Activated CD4-positive, alpha-beta T cell treated with anti-CD3 and anti-CD28 coated beads, Interleukin-2, Interleukin-4, amounts not matched to agents 100 ng/mL and 50 ng/mL, durations not matched to agents 16 hours and 8 hours (primary cell): Measurements from ENCODE around the gene CCDC7.
"Not testable (repeated sequence)": the region's sequence is repeated elsewhere in the genome, so short reads cannot be mapped to it uniquely, and the experiment has no call there.

Experiments
- DNase-seq: peaks from one replicate; pipeline ENCODE4 v3.0.0-alpha.2; 2020; ENCODE audit warnings: low spot score

CCDC7 gene

DNA sequence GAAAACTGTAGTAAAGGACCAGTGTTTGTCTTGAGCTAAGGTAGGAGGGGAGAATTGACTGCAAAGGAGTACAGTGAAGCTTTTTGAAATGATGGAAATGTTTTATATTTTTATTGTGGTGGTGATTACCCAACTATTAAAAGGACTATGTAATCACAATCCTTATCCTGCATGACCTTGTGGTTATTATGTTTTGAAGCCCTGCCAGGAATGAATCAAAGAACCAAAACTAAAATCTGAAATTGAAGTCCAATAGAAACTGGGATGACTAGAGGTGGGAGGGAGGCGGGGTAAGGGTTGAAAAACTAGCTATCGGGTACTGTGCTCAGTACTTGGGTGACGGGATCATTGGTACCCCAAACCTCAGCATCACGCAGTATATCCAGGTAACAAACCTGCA is 8.2 kb downstream of the CCDC7 start:
- no peak for DNase-seq

DNA sequence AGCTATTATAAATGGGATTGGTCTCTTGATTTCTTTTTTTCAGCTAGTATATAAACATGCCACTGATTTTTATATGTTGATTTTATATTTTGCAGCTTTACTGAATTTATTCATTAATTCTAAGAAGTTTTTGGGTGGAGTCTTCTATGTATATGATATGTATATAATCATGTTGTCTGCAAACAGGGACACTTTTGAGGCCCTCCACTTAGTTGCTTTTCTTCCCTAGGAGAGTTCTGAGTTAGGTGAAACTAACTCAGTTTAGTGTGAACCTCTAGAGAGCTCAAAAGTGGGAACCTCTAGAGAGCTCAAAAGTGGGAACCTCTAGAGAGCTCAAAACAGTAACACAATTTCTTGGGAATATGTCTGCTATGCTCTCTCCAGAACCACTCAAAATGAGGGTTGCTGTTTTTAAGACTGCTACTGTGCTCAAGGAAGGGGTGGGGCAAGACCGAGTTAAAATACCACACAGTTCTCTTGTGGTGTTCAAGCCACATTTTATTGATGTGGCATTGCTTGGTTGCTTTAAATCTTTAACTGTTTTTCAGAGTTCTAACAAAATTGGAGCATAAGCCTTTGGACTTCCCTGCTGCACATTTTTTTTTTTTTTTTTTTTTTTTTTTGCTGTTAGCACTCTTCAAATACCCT is 13.2 kb downstream of the CCDC7 start:
- no peak for DNase-seq

DNA sequence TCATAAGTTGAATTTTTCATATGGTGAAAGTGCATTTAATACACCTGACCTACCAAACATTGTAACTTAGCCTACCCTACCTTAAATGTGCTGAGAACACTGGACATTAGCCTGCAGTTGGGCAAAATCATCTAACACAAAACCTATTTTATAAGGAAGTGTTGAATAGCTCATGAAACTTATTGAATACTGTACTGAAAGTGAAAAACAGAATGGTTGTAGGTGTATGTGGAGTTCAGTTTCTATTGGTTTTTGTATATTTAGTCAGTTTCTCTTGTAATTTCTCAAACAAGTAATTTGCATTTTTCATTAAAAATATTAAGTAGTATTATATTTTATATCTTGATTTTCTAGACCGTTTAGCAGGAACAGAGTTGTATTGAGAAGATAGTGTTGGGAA is 15.3 kb downstream of the CCDC7 start:
- no peak for DNase-seq

- no peak for DNase-seq
Observed at GRCh38 chr10:32471232-32471631, 25.3 kb downstream of the CCDC7 start.

DNA sequence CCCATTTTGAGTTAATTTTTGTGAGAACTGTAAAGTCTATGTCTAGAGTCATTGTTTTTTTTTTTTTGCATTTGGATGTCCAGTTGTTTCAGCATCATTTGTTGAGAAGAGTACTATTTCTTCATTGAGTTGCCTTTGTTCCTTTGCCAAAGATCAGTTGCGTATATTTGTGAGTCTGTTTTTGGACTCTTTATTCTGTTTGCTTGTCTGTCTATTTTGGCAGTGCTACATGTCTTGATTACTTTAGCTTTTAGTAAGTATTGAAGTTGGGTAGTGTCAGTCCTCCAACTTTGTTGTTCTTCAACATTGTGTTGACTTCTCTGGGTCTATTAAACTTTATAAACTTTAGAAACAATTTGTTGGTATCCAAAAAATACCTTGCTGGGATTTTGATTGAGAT is 31.6 kb downstream of the CCDC7 start:
- DNase-seq = no peak

- no peak for DNase-seq
Observed at GRCh38 chr10:32481606-32482005, 35.7 kb downstream of the CCDC7 start.

DNA sequence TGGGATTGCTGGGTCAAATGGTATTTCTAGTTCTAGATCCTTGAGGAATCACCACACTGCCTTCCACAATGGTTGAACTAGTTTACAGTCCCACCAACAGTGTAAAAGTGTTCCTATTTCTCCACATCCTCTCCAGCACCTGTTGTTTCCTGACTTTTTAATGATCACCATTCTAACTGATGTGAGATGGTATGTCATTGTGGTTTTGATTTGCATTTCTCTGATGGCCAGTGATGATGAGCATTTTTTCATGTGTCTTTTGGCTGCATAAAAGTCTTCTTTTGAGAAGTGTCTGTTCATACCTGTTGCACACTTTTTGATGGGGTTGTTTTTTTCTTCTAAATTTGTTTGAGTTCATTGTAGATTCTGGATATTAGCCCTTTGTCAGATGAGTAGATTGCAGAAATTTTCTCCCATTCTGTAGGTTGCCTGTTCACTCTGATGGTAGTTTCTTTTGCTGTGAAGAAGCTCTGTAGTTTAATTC is 37.1 kb downstream of the CCDC7 start:
- DNase-seq = not testable (repeated sequence)

DNA sequence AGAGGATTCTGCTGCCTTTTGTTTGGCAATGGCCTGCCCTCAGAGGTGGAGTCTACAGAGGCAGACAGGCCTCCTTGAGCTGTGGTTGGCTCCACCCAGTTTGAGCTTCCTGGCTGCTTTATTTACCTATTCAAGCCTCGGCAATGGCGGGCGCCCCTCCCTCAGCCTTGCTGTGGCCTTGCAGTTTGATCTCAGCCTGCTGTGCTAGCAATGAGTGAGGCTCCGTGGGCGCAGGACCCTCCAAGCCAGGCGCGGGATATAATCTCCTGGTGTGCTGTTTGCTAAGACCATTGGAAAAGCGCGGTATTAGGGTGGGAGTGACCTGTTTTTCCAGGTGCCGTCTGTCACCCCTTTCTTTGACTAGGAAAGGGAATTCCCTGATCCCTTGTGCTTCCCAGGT is 42.1 kb downstream of the CCDC7 start:
- DNase-seq = not testable (repeated sequence)

DNA sequence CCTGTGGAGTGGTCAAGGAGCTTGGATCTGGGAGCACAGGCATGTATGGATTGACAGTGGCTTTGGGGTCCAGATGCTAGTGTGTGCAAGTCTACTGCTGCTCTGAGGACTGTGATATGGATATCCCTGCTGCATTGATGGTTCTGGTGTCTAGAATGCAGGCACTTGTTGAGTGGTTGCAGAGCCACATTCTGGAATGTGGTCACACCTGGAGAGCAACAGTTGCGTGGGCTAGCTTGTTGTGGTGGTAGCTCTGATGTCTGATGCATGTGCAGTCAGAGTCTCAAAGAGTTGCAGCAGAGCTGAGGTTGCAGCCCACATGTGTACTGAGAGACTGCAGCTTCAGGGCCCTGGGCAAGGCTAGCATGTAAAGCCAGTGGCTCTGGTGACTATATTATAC is 43.2 kb downstream of the CCDC7 start:
- DNase-seq = no peak

- no peak for DNase-seq
Observed at GRCh38 chr10:32489901-32490300, 44.0 kb downstream of the CCDC7 start.

DNA sequence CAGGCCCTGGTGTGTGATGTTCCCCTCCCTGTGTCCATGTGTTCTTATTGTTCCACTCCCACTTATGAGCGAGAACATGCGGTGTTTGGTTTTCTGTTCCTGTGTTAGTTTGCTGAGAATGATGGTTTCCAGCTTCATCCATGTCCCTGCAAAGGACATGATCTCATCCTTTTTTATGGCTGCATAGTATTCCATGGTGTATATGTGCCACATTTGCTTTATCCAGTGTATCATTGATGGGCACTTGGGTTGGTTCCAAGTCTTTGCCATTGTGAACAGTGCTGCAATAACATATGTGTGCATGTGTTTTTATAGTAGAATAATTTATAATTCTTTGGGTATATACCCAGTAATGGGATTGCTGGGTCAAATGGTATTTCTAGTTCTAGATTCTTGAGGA is 48.6 kb downstream of the CCDC7 start:
- not testable (repeated sequence) for DNase-seq

DNA sequence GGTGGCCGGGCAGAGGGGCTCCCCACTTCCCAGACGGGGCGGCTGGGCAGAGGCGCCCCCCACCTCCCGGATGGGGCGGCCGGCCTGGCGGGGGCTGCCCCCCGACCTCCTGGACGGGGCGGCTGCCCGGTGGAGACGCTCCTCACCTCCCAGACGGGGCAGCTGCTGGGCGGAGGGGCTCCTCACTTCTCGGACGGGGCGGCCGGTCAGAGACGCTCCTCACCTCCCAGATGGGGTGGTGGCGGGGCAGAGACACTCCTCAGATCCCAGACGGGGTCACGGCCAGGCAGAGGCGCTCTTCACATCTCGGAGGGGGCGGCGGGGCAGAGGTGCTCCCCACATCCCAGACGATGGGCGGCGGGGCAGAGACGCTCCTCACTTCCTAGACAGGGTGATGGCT is 54.2 kb downstream of the CCDC7 start:
- not testable (repeated sequence) for DNase-seq

- DNase-seq = no peak
Observed at GRCh38 chr10:32501906-32502305, 56.0 kb downstream of the CCDC7 start.

- DNase-seq = not testable (repeated sequence)
Observed at GRCh38 chr10:32505762-32506420, 60.0 kb downstream of the CCDC7 start.

- no peak for DNase-seq
Observed at GRCh38 chr10:32511599-32511998, 65.7 kb downstream of the CCDC7 start.

DNA sequence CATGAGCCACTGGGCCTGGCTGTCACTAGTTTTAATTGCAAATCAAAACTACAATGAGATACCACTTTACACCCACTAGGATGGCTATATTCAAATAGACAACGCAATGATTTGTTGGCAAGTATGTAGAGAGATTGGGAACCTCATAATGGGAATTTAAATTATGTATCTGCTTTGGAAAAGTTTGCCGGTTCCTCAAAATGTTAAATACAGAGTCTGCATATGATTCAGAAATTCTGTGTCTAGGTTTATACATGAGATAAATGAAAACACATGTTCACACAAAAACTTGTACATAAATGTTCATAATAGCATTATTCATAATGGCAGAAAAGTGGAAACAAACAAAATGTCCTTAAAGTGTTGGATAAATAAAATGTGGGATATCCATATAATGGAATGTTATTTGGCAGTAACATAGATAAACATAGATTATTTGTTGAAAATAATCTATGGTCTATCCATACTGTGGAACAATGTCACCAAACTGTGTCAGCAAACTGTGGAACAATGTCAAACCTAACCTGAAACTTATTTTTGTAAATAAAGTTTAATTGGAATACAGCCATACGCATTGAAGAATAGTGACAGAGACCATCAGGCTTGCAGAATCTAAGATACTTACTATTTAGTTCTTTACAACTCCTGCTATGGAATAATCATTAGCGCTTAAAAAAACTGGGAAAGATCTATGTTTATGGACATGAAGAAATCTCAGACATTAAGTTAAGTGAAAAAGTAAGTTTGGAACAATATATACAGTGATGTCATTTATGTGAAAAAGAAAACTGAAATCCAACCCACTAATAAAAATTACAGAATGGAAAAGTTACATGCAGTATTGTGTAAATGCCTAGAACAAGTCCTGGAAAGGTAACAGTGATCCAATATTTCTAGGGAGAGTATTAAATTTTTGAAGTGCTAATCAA is 70.9 kb downstream of the CCDC7 start:
- no peak for DNase-seq

GRCh38 chr10:32530231-32530630 is 84.3 kb downstream of the CCDC7 start:
- no peak for DNase-seq

- no peak for DNase-seq
Observed at GRCh38 chr10:32538256-32538655, 92.3 kb downstream of the CCDC7 start.

DNA sequence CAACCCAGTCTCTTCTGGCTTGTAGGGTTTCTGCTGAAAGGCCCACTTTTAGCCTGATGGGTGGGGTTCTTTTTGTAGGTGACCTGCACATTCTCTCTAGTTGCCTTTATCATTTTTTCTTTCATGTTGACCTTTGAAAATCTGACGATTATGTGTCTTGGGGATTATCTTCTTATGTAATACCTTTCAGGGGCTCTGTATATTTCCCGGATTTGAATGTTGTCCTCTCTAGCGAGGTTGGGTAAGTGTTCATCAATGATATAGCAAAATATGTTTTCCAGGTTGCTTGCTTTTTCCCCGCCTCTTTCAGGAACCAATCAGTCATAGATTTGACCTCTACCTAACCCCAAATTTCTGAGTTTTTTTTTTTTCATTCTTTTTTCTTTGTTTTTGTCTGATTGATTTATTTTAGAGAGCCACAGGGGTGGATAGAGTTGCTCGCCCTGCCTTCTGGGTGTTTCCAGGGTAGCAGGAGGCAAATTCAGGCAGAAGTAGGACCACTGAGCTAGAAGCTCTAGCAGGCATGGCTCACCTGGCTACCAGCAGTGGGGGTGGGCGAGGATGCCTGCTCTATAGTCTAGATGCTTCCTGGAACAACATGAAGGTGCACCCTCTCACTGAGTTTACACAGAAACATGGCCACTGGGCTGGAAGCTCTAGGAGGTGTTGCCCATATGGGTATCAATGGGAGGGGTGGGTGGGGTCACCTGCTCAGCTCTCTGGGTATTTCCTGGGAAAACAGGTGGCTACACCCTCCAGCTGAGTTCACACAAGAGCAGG is 94.9 kb downstream of the CCDC7 start:
- DNase-seq = no peak

GRCh38 chr10:32548208-32548607 is 102.3 kb downstream of the CCDC7 start:
- DNase-seq = no peak

GRCh38 chr10:32556783-32557395 is 110.9 kb downstream of the CCDC7 start:
- no peak for DNase-seq
